Activated T-helper 1 cell treated with anti-CD3 and anti-CD28 coated beads, Interleukin-12 subunit alpha, Interleukin-12 subunit beta, Interleukin-2, Interleukin-4 antibody, amounts not matched to agents 30 ng/mL and 10 ng/mL and 1 ng/mL, durations not matched to agents 14 hours and 24 hours and 36 hours (primary cell): ENCODE measurements around the gene OSBPL9. TPM values are rescaled to one million over a fixed set of nuclear protein-coding genes. Genes with fewer than 3 reads are reported as not detected.

Source experiments
- DNase-seq: peaks from one replicate; pipeline ENCODE4 v3.0.0; 2021; ENCODE audit warnings: low spot score
- H3K27ac Mint-ChIP-seq: one replicate; pipeline ENCODE4 v1.8.0; 2021; ENCODE audit warnings: mild to moderate bottlenecking, mixed read lengths
- H3K27me3 Mint-ChIP-seq: one replicate; pipeline ENCODE4 v1.8.0; 2022; ENCODE audit warnings: mild to moderate bottlenecking, moderate library complexity, mixed read lengths; ENCODE audit not compliant: insufficient read depth
- H3K36me3 Mint-ChIP-seq: one replicate; pipeline ENCODE4 v1.8.0; 2021; ENCODE audit warnings: low read depth, mixed read lengths
- H3K4me1 Mint-ChIP-seq: one replicate; pipeline ENCODE4 v1.8.0; 2021; ENCODE audit warnings: low read depth, mixed read lengths
- H3K4me3 Mint-ChIP-seq: one replicate; pipeline ENCODE4 v1.8.0; 2021; ENCODE audit warnings: mild to moderate bottlenecking, moderate library complexity, mixed read lengths
- H3K9me3 Mint-ChIP-seq: one replicate; pipeline ENCODE4 v1.8.0; 2021; ENCODE audit warnings: mixed read lengths
- intact Hi-C: fragments of 100-400 bp; cut with micrococcal nuclease; formaldehyde crosslinking; loops from one replicate; pipeline ENCODE4 v1.15.1; 2024
- total RNA-seq: library from RNA; stranded (reverse); gene quantifications from 2 replicates; pipeline ENCODE4 v1.2.3, GENCODE V29; 2022

The OSBPL9 gene
- total RNA-seq, 1 donor from 2014 or later, result 48.1 TPM

DNA sequence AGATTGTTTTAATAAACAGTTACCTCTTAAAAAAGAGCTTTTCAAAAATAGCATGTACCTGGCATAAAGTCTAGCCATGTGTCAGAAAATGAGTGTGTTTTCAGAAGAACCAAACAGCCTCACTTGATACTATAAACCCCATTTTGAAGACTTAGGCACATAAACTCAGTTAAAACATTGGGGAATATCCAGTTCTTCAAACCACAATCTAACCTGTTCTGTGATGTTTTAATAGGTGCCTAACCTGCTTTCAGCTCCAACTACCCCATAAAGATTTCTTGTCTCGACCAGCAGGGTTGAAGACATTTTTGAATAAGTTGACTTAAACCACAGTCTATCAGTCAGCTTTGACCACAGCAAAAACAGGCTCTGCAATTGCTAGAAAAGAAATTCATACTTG lies 220.4 kb downstream of the OSBPL9 start:
- intact Hi-C loops, result no loop called here
- H3K4me1 Mint-ChIP-seq, result no peaks in the 10 kb centered on the region
- H3K4me3 Mint-ChIP-seq, result no peak overlapping the region
- H3K9me3 Mint-ChIP-seq, result no peaks in the 10 kb centered on the region
- DNase-seq, result no peak
- peaks cover 30% of the 10 kb centered on the region for H3K36me3 Mint-ChIP-seq
- H3K27ac Mint-ChIP-seq, result no peak overlapping the region
- no peaks in the 10 kb centered on the region for H3K27me3 Mint-ChIP-seq

Other genes with a start within 250 kb of the OSBPL9 start
- gene EPS15, start 97.8 kb upstream of the OSBPL9 start, total RNA-seq, result 53.0 and 55.5 TPM in 2 replicates